Erythroblast (primary cell): ENCODE data around the gene HOXB4.

Experiments used
- DNase-seq, 2 experiments: peaks; one replicate each; lab custom pipeline; 2025; lab: John Stamatoyannopoulos, UW
- GATA1 ChIP-seq: IDR thresholded peaks from 2 replicates; pipeline ENCODE4 v1.6.1; 2011; ENCODE audit warnings: low read depth, mild to moderate bottlenecking, control low read depth, low read length, moderate library complexity
- POLR2A ChIP-seq: IDR thresholded peaks from 2 replicates; pipeline ENCODE4 v1.6.1; 2011; ENCODE audit warnings: mild to moderate bottlenecking, low read length

Gene HOXB4

DNA sequence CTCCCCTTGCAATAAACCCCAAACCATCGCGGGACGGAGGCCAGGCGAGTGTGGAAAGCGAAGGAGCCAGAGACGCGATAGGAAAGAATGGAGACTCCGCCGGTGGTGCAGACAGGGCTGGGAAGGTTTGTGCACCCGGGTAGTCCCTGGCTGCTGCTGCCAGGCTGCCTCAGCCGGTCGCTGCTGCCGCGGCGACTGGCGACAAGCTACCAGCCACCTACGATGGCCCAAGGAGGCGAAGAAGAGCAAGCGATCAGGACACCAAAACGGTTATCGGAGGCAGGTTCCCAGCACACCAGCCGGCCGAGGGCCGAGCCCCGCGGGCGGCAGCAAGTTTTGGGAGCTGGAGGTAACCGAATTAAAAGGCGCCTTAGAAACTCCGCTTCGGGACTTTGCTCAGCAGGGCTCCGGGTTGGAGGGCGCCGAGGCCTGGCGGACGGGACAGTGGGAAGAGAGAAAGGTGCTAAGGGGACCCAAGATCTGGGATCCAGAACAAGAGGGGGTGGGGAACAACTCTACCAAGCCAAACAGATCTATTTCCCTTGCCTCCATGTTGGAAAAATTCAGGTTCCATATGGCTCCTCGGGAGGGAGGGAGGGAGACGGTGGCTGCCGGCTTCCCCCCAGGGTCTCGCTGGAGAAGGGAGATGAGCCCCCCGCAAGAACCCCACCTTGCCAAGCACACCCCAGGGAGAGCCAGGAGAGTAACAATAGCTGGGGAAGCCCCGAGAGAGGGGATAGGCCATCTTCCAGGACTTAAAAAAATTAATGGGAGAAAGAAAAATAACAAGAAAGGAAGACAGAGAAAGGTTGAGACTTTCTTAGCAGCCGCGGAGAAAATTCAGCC, 23.5 kb downstream of the HOXB4 start:
- TF ChIP-seq GATA1 (no peak), POLR2A (no peak)
- no peak for DNase-seq

DNA sequence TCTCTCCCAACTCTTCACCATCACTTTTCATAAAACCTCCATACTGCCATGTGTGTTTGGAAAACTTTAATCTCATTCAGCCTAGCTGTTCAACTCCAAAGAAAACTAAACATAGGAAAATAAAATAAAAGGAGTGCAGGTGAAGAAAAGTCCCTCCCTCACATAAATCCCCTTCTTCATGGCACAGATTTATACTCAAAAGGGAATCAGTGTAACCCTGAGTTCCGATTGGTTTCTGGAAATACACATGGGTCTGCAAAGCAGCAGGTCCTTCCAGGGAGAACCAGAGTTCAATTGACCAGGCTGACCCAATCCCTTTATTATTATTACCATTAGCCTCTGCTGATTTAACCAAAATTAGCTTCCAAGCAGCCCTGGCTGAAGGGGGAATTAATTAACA, 24.3 kb downstream of the HOXB4 start:
- TF ChIP-seq GATA1 (no peak), POLR2A (no peak)
- DNase-seq: no peak

DNA sequence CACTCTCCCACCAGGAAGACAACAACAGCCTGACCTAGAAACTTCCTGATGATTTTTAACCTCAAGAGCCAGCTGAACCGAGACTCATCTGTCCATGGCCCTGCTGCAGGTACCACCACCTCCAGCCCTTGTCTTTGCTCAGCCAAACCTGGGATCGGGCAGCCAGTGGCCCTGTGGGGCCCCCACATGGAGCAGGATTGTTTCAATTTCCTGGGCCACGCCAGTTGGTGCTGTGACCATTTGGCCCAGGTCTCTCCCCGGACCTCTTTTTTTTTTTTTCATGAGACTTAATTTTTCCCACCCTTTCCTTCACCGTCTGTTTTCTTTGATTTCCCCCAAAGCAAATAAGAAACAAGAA, 25.0 kb downstream of the HOXB4 start:
- TF ChIP-seq GATA1 (no peak), POLR2A (no peak)
- DNase-seq: no peak

DNA sequence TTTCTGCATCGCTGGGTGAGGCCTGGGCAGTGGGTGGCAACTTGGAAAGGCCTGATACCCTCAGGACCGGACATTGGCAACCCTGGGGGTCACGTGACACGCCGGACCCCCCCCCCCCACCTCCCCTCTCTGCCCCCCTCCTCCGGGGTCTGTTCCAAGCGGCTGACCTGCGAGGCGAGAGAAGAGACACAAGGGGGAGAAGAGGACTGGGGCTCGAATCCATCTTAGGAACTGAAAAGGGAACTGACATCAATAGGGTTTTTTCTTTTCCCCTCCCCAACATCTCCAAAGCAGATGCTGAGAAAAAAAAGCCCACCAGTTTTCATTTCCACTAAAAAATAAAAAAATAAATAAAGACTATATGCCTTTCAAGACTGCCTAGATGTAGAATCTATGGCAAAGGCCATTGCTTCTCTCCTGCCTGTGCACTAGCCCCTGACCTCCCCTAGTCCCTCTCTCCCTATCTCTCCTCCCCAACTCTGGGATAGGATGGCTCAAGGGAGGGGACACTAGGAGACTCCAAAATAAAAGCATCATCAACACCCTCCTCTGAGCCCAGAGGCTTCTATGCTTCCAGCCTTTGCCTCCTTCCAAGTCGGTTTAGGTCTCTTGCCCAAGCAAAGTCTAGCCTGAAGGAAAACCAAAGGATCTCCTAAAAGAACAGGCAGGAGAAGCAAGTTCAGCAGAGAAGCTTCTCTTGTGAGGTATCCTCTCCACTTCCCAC, 25.5 kb downstream of the HOXB4 start:
- DNase-seq: no peak
- no peak for TF ChIP-seq GATA1
- no peak for TF ChIP-seq POLR2A

DNA sequence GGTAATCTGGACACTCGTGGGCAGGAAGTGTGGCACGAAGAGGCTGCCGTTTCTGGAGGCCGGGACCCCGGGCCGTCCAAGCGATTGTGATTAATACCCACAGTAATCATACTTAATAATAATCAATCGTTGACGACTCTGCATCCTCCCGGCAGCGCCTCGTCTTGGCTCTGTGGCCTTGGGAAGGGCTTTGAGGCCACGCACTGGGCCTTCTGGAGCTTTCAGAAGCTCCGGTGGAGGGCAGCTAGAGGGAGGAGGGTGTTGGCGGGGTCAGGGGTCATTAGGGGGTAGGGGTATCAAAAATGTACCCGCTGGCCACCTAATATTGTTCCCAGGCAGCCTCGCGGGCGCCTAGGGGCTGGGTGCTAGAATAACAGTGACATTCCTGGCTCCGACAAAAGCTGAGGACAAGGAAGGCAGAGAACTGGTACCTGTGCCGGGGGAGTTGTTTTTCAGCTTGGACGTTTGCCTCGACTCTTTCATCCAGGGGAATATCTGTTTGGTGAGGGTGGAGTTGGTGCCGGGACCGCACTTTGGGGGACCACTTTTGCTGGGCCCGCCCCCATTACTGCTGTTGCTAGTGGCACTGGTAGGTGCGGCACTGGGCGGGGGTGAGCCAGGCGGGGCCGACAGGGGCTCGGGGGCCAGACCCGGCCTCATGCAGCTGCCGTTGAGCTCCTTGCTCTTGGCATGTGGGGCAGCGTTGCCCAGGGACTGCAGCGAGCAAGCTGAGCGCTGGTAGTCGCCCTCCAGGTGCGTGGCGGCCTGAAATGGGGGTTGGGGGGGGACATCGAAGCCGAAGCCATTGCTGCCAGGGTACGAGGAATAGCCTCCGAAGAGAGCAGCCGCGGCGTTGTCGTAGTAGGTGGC, 26.3 kb downstream of the HOXB4 start:
- TF ChIP-seq POLR2A: no peak
- no peak for DNase-seq

DNA sequence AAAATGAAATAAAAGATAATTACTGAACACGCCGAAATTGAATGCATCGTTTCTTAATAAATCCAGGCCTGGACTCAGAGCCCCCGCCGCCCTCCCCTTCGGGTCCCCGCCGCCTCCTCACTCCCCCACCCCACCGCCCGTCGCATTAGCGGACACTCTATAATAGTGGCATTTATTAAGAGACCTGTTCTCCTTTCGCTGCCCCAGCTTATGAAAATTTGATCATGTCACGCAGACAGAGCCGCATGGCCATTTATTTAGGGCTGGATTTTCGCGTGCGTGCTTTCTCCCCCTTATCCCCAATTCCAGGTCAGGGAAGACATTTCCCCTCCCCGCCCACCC, 27.0 kb downstream of the HOXB4 start:
- TF ChIP-seq POLR2A (no peak), GATA1 (no peak)
- DNase-seq: no peak

DNA sequence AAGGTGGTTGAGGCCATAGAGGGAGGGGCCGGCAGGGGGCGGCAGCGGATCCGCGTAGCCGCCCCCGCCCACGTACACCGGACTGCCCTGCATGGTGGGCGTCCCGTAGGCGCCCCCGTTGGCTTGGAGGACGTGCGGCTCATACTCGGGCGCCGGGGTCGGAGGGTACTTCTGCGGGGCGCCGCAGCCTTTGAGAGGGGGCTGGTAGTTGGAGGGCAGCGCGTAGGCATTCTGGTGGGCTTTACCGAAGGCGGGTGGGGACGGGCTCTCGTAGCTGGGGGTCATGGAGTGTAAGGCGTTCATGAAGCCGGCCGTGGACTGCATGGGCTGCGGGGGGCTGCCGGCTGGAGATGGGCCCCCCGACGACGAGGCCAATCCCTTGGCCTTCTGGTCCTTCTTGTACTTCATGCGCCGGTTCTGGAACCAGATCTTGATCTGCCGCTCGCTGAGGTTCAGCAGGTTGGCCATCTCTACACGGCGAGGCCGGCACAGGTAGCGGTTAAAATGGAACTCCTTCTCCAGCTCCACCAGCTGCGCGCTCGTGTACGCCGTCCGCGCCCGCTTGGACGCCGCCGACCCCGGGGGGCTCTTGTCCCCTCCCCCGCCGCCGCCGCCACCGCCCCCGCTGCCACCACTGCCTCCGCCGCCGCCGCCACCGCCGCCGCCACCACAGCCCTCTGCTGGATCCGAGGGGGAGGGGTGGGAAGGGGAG, 27.5 kb downstream of the HOXB4 start:
- no peak for DNase-seq
- no peak for TF ChIP-seq GATA1
- TF ChIP-seq POLR2A: no peak

DNA sequence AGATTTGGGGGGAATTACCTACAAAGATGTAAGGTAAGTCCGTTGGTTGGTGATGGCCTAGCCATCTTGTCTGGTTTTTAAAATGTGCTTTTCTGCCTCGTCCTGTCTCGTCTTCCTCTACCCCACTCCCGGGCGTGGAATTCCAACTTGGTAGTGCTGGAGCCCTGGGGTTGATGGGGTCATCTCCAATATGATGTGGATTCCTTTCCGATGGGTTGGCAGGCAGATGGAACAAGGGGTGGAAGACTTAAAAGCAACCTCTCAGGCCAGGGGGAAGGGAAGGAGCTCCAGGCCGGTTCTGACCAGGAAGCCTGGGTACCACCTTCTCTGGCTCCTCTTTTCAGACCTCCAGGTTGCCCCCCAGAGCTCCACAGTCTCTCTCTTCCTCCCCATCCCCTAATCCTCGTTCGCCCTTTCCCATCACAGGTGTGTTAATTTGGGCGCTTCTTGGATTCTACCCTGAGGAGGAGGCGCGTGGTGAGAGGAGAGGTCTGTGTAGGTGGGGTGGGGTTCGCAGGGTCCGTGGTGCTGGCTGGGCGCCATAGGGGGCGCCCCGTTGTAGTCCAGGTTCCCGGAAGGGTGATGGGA, 28.1 kb downstream of the HOXB4 start:
- TF ChIP-seq POLR2A: no peak
- no peak for TF ChIP-seq GATA1
- no peak for DNase-seq

DNA sequence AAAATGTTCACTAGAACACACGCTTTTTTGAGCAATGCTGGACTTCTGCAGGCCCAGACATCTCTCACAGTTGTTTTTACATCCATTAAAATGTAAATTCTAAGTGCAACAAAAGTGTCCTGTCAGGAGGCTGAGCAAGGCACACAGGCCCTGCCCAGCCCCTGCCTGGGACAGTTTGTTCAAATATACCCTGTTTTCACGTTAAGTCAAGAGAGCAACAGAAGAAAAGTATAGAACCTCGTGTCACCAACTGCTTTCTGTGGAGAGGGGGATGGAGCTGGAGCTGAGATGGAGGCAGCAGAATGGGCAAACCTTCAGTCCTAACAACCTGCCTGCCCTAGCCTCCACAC, 28.9 kb downstream of the HOXB4 start:
- TF ChIP-seq GATA1 (no peak), POLR2A (no peak)
- DNase-seq: peak in 1 of 2 experiments; percentile 15

DNA sequence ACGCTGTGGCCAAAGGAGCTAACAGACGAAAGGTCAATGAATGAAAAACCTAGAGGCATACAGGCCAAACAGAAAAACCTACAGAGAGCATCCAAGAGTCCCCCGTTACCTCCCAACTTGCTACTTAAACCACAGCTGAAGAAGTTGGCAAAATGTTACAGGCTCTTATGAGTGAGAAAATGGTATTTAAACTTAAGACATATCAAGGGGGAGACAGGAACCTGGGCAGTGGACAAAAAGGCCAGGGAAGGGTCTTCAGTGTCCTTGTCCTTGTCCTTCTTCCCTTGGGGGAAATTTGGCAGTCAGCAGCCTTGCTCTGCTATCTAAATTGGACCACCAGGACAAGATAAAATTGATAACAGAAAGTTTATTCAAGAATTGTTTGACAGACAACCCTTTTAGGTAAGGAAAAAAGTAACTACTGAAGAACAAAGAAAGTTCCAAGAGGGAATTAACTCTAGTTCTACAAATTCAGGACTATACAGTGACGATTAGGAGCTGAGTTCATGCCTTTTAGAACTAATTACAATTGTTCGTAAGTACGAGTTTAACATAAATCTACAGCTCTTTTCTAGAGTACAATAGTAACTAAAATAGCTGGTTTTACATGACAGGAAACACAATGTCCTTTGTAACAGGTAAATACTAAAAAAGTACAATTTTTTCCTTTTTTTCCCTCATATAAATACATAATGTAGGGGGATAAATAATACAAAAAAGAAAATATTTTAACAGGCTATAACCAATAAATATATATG, 29.4 kb downstream of the HOXB4 start:
- peak; percentile 64 to 66 for DNase-seq
- no peak for TF ChIP-seq GATA1
- no peak for TF ChIP-seq POLR2A

DNA sequence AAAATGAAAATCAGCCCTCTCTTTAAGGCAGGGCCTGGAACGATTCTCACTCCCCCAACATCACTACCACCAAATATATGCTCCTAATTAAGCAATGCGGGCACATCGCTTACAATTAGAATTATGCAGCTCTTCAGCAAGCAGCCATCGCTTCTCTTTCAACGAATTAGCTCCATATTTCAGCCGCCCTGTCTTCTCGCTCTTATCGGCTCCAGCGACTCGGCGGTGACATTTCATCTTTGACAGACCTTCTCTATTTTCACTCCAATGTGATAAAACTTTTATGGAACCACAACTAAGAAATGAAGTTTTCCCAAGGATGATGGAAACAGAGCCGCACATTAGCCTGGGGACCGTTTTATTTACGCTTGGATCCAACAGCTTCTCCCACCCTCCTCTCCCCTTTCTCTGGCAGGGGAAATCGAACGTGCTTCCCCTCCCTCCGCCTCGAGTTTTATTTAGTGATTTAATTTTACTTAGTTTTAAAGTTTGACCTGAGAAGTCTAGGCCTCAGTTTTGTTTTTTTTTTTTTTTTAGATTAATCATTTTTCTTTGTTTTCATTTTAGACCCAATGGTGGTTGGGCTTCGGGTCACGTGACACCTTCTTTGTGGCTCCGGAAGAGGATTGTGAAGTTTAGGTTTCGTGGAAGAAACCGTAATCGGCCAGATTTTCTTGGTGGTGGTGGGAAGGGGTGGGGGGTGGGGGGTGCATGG, 30.2 kb downstream of the HOXB4 start:
- DNase-seq: peak; percentile 75 to 79
- no peak for TF ChIP-seq POLR2A
- TF ChIP-seq GATA1: no peak
